Ovary (tissue), 3 donors: ENCODE measurements around the gene ENOSF1.

Source experiments
- CTCF ChIP-seq, 3 donors: fragments of 450-650 bp in 2 of 3; fragments of 200-600 bp in 1 of 3; IDR thresholded peaks; one replicate each; pipeline versions ENCODE4 v1.5.1 to v1.8.0; 2016 to 2022; ENCODE audit warnings: antibody characterized with exemption in 3 of 3, mild to moderate bottlenecking in 1 of 3
- POLR2A ChIP-seq: fragments of 450-650 bp; IDR thresholded peaks from one replicate; pipeline ENCODE4 v1.6.1; 2017; ENCODE audit warnings: antibody characterized with exemption, mild to moderate bottlenecking, moderate library complexity
- donor health status: DM: no; HTN: no; CAD: no.

GRCh38 chr18:686339-687111, 25.9 kb downstream of the ENOSF1 start:
- TF ChIP-seq CTCF (IDR thresholded peaks at IDR 0.05): no peak
- no peak for TF ChIP-seq POLR2A
